HG03432 (cell line): ENCODE data around the gene POLL.

ENCODE experiments used
- ATAC-seq: cut with Tn5 transposase; IDR thresholded peaks from one replicate; pipeline ENCODE4 v1.9.1; 2021; ENCODE audit warnings: mild to moderate bottlenecking, moderate library complexity; ENCODE audit not compliant: unreplicated experiment

Gene POLL

DNA sequence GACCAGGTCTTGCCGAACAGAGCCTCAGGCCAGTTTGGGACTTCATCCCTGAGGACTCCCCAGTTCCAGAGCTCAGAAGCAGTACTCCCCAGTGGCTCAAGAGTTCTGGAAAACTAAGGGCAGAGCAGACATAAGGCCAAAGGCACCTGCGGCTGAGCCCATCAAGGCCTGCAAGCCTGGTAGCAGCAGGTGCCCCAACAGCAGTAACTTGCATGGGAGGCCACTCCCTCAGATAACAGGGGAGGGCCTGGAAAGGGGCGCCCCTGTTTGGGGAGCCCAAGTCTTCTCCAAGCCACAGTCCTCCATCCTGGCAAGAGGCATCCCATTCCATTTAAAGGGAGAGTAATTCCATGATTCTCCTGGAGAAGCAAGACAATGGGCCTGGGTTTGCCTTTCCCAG lies 13.0 kb downstream of the POLL start:
- no peak for ATAC-seq

DNA sequence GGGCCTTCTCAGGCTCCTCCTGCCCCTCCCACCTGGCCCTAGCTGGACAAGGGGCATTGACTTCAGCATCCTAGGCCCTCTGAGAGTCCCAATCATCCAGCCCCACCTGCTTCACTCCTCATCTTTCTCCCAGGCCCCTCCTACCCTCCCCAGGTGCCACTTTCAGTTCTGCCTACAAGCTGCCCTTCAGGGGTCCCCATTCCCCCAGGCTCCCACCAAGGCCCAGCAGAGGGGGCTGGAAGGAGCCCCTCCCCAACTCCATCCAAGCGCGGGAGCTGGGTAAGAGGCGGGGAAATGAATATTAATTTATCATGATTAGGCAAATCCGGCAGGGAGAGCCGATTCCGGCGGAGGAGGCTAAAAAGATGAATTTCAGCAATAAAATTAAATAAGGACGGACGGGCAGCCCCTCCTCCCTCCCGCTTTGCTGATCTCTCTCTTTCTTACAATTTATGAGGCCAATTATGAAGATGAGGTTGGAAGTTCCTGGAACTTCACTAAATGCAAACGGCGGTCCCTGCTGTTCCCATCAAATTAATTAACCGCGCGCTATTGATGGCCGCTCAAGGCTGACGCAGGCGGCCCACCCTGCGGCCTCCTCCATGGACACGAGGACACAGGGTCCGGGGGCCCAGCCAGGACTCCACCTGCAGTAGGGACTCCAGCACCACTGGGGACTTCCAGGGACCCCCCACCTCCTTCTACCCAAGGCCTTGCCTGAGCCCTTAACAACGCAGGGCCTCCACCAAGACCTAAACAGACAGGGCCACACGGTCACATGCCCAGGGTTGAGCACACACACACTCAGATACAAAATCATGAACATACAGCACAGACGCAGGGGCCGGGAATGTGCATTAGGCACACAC lies 13.9 kb downstream of the POLL start:
- ATAC-seq: no peak

- no peak for ATAC-seq
Observed at GRCh38 chr10:101572785-101573184, 15.3 kb downstream of the POLL start.

DNA sequence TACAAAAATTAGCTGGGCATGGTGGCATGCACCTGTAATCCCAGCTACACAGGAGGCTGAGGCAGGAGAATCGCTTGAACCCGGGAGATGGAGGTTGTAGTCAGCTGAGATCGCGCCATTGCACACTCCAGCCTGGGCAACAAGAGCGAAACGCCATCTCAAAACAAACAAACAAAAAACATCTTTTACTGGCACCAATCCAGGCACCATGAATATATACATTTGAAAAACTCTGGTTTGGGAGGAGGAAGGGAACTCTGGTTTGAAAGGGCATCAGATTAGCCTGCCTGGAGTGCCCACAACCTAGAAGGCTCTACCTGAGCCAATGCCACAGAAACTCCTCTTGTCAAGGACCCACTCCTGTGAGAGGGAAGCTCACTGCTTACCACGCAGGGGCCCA lies 15.9 kb downstream of the POLL start:
- no peak for ATAC-seq

DNA sequence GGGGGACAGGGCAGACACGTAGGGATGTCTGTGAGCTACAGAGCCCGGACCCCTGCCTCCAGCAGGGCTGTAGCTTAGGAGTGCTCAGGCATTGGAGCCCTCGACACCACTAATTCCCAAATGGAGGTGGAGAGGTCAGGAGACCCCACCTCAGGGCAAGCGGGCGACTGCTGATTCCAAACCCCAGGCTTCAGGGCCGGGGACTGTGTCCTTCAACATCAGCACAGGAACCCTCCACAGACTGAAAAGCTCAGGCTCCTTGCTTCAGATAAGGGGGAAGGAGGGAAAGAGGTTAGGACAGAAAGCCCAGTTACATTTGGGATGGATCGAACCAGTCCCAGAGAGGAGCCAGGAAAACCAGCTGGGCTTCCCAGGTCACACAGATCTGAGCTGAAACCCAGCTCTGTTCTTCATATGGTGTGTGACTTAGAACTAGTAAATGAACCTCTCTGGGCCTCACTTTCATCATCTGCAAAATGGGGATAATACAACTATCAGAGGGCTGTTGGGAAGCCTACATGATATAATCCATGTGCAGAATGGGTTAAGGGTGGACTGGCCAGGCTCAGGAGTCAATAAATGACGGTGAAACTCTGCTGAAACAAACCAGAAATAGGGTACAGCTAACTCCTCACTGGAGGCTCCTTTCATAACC lies 16.7 kb downstream of the POLL start:
- ATAC-seq: no peak

DNA sequence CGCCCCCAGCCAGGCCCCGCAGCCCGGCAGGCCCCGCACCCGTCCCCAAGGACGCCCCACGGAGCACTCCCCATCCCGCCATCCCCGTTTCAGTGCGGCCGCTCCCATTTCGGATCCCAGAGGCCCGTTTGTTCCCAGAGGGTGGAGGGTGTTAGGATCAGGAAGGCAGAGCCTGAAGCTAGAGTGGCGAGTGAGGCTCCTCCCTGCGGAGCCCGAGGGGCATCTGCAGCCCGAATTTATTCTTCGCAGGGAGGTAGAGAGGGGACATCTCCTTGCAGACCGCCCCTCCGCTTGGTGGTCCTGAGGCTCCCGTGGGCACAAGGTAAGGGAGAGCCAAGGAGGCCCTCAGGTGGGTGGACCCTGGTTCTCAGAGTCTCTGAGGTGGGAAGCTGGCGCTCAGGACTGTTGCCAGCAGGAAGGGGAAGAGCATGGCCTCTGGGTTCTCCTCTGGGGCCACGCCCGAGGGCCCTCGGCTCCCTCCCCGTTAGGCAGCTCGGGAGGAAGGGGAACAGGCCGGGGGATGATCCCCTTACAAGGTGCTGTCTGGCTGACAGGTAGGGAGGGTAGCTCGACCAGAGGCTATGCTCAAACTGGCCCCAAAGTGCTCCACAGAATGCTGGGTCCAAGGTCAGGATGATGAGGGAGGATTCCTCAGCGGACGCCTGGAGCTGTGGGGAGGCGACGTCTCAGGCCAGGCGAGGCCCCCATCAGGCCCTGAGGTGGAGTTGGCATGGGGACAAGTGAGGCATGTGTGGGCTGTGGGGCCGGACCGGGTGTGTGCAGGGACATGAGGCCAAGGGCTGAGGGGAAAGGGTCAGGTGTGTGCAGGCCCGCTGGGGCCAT lies 17.4 kb downstream of the POLL start:
- peak; percentile 29 for ATAC-seq

- ATAC-seq: peak; percentile 74
Observed at GRCh38 chr10:101569622-101570427, 18.2 kb downstream of the POLL start.

DNA sequence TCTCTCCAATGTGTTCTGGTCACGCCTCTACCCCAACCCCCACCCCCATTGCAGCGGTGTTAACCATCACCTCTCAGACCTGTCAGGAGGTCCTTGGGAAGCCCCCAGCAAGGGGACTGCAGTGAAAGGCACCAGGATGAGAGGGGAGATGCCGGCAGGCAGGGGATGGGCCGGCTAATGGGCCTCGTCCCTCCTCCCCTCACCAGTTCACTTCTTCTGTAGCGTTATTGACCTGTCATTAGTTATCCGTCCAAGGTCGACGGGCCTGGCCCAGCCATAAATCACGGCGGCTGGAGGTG lies 18.8 kb downstream of the POLL start:
- no peak for ATAC-seq

- no peak for ATAC-seq
Observed at GRCh38 chr10:101568054-101568745, 19.9 kb downstream of the POLL start.

- no peak for ATAC-seq
Observed at GRCh38 chr10:101567165-101568006, 20.7 kb downstream of the POLL start.

DNA sequence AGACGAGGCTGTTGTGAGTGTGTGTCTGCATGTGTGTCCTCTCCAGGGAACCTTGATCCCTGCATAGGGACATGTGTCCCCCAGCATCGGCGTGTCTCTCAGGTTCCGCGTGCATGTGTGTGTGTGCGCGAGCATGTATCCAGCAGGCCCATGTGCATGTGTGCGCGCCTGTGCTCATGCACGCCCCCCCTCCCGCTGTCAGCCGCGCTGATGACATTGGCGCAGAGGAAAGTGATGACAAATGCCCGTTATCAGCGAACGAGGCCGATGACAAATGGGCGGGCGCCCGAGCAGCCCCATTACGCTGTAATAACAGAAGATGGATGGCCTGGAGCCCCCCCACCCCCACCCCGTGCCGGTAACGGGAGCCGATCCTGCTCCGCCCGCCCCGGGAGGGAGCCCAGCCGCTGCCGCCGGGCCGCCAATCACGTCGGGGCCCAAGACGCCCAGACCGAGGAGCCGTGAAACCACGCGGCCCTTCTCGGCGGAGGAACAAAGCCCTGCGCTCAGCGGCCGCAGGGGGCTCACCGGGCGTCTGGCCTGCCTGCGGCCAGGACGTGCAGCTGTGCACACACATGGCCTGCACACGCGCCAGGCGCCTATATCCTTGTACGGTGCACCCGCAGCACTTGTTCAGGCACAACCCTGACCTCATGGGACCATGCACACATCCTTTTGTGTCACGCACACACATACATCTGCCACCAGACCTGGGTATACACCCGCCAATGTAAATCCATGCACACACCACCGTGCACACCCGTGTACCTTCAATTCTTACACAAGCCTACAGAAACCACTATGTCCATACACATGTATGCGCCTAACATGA lies 21.5 kb downstream of the POLL start:
- ATAC-seq: no peak

GRCh38 chr10:101565936-101566332 lies 22.1 kb downstream of the POLL start:
- ATAC-seq: no peak

DNA sequence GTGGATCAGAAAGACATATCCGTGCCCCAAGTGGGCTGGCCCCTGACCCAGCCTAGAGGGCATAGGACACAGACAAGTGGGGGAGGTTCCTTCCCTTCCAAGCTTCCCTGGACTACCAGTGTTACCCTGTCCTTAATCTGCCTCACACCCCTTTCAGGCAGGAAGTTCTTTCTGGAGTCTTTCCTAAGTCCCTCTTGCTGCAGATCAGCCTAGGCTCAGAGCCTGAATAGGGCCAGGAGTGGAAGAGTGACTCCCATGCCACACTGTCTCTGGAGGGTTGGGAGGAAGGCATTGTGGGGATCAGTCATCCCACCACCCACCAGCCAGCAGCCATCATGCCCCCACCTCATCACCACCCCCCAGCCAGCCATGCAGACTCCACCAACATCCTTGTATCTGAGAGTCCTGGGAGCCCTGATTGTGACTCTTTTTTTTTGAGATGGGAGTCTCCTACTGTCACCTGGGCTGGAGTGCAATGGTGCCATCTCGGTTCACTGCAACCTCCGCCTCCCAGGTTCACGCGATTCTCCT lies 22.6 kb downstream of the POLL start:
- no peak for ATAC-seq

DNA sequence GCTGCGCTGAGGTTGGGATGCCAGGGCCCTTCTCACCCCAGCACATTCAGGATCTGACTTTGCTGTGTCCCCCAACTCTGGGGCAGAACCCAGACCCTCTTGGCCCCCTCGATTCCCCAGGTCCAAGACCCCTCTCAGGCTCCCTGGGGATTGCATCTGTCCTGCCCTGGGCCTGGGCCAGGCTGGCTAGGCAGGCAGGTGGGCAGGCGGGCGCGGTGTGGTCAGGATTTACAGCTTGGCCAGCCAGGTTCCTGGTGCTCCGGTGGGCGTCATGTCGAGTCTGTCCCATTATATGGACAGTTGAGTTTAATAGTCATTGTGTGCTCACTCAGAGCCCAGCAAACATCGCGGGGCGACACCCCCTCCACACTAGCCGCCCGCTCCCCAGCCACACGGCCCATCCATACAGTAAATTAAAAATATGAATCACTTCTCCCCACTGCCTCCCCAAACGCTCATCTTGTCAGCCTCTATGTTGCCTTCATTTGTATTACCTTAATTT lies 23.5 kb downstream of the POLL start:
- ATAC-seq: no peak

DNA sequence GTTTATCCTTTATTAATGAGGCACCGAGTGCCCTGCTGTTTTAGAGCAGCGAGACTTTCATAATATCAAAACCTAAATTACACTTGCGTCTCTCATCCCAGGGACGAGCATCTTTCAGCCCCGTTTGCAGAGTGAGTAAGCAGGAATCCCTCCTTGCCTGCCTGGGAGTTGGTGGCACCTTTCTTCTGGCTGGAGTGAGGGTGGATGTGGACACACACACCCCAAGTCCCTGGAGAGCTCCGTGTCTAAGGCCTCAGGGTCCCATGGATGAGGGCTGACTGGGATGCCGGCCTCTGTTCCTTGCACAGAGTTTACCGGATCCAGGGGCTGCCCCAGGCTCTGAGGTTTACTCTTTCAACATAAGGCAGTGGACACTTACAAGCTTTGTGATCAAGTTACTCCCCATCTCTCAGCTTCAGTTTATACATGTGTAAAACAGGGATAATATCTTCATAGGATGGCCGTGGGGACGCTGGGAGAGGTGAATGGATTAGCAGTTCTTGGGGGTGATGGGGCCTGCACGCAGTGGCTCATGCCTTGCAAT lies 24.5 kb downstream of the POLL start:
- no peak for ATAC-seq

DNA sequence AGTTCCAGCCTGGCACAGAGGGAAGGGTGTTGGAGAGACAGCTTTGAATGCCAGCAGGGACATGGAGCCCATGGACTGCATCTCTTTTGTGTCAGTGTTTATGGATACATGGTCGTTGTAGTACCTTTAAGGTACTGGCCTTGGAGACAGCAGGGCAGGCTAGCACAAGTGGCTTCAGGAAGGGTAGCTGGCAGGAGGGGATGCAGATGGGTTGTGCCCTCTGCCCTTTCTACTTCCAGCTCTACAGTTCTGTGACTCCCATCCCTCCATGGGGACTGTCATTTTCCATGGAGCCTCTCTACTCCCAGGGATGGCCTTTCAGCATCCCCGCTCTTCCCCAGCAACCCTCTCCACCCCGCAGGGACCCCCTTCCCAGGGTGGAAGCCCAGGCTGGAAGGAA lies 25.1 kb downstream of the POLL start:
- ATAC-seq: no peak

DNA sequence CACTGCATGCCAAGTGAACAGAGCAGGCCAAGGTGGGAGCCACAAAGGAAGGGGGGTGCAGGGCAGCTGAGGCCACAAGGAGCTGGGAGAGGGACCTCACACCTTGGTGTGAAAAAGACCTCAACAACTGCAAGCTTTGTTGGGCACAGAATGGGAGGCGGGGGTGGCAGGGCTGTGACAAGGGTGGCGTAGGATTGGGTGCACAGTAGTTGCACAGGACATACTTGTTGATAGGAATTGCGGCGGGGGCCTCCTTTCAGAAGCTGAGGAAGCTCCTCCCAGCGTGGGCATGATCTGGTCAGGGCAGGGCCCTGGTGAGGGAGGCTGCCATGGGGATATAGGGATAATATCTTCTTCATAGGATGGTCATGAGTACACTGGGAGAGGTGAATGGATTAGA lies 25.8 kb downstream of the POLL start:
- ATAC-seq: no peak
